Measurements from ENCODE around the gene PKP1.
A peak's percentile ranks its signal among the peaks of the same experiment; 100 is the strongest.

The PKP1 gene

GRCh38 chr1:201272799-201273198 is 10.5 kb upstream of the PKP1 start:
- H3K4me1 ChIP-seq (ENCODE audit: control insufficient read depth, insufficient read depth, low read length): peaks cover 40% of the 10 kb centered on the region

GRCh38 chr1:201274616-201275252 is 8.6 kb upstream of the PKP1 start:
- Histone ChIP-seq H3K9ac (ENCODE audit: low read depth, low read length) (peak overlapping the region; percentile 45), H3K9me3 (replicated peaks; ENCODE audit: low read length) (no peaks in the 10 kb centered on the region), H3K4me2 (ENCODE audit: low read length) (peak overlapping the region; percentile 60), H3K36me3 (ENCODE audit: insufficient read depth, low read length) (no peaks in the 10 kb centered on the region), H3K4me1 (ENCODE audit: control insufficient read depth, insufficient read depth, low read length) (peaks cover 22% of the 10 kb centered on the region), H3K27me3 (ENCODE audit: control insufficient read depth, insufficient read depth, low read length) (no peaks in the 10 kb centered on the region), H3K4me3 (ENCODE audit: low read length) (no peak overlapping the region)

More at GRCh38 chr1:201272799-201273198, 10.5 kb upstream of the PKP1 start:
- no peak overlapping the region for H3K4me2 ChIP-seq (ENCODE audit: low read length)
- H3K9me3 ChIP-seq (replicated peaks; ENCODE audit: low read length): no peaks in the 10 kb centered on the region
- H3K9ac ChIP-seq (ENCODE audit: low read depth, low read length): no peak overlapping the region
- H3K36me3 ChIP-seq (ENCODE audit: insufficient read depth, low read length): no peaks in the 10 kb centered on the region
- H3K4me3 ChIP-seq (ENCODE audit: low read length): no peak overlapping the region
- no peaks in the 10 kb centered on the region for H3K27me3 ChIP-seq (ENCODE audit: control insufficient read depth, insufficient read depth, low read length)

GRCh38 chr1:201275253-201275666 is 8.0 kb upstream of the PKP1 start:
- Histone ChIP-seq H3K9me3 (replicated peaks; ENCODE audit: low read length) (no peaks in the 10 kb centered on the region), H3K27me3 (ENCODE audit: control insufficient read depth, insufficient read depth, low read length) (no peaks in the 10 kb centered on the region), H3K4me3 (ENCODE audit: low read length) (peak overlapping the region; percentile 24), H3K9ac (ENCODE audit: low read depth, low read length) (peak overlapping the region; percentile 61), H3K4me1 (ENCODE audit: control insufficient read depth, insufficient read depth, low read length) (peaks cover 22% of the 10 kb centered on the region), H3K36me3 (ENCODE audit: insufficient read depth, low read length) (no peaks in the 10 kb centered on the region), H3K4me2 (ENCODE audit: low read length) (peak overlapping the region; percentile 60)

GRCh38 chr1:201276891-201277290 is 6.4 kb upstream of the PKP1 start:
- H3K9ac ChIP-seq (ENCODE audit: low read depth, low read length): no peak overlapping the region
- H3K4me1 ChIP-seq (ENCODE audit: control insufficient read depth, insufficient read depth, low read length): peaks cover 22% of the 10 kb centered on the region
- H3K9me3 ChIP-seq (replicated peaks; ENCODE audit: low read length): no peaks in the 10 kb centered on the region
- H3K4me3 ChIP-seq (ENCODE audit: low read length): no peak overlapping the region
- H3K4me2 ChIP-seq (ENCODE audit: low read length): no peak overlapping the region
- H3K36me3 ChIP-seq (ENCODE audit: insufficient read depth, low read length): no peaks in the 10 kb centered on the region
- H3K27me3 ChIP-seq (ENCODE audit: control insufficient read depth, insufficient read depth, low read length): no peaks in the 10 kb centered on the region

GRCh38 chr1:201277441-201277840 is 5.9 kb upstream of the PKP1 start:
- H3K36me3 ChIP-seq (ENCODE audit: insufficient read depth, low read length): no peaks in the 10 kb centered on the region
- no peak overlapping the region for H3K4me2 ChIP-seq (ENCODE audit: low read length)
- no peak overlapping the region for H3K9ac ChIP-seq (ENCODE audit: low read depth, low read length)
- no peaks in the 10 kb centered on the region for H3K27me3 ChIP-seq (ENCODE audit: control insufficient read depth, insufficient read depth, low read length)
- no peak overlapping the region for H3K4me3 ChIP-seq (ENCODE audit: low read length)
- H3K4me1 ChIP-seq (ENCODE audit: control insufficient read depth, insufficient read depth, low read length): peaks cover 22% of the 10 kb centered on the region
- H3K9me3 ChIP-seq (replicated peaks; ENCODE audit: low read length): no peaks in the 10 kb centered on the region

- no peak overlapping the region for H3K4me3 ChIP-seq (ENCODE audit: low read length)
- no peaks in the 10 kb centered on the region for H3K36me3 ChIP-seq (ENCODE audit: insufficient read depth, low read length)
- no peak overlapping the region for H3K4me2 ChIP-seq (ENCODE audit: low read length)
- H3K9me3 ChIP-seq (replicated peaks; ENCODE audit: low read length): no peaks in the 10 kb centered on the region
- H3K4me1 ChIP-seq (ENCODE audit: control insufficient read depth, insufficient read depth, low read length): peaks cover 32% of the 10 kb centered on the region
- no peak overlapping the region for H3K9ac ChIP-seq (ENCODE audit: low read depth, low read length)
- no peaks in the 10 kb centered on the region for H3K27me3 ChIP-seq (ENCODE audit: control insufficient read depth, insufficient read depth, low read length)
Measured at GRCh38 chr1:201279313-201279712, 4.0 kb upstream of the PKP1 start.

- Histone ChIP-seq H3K9me3 (replicated peaks; ENCODE audit: low read length) (no peaks in the 10 kb centered on the region), H3K4me2 (ENCODE audit: low read length) (no peak overlapping the region), H3K9ac (ENCODE audit: low read depth, low read length) (no peak overlapping the region), H3K4me3 (ENCODE audit: low read length) (no peak overlapping the region), H3K36me3 (ENCODE audit: insufficient read depth, low read length) (no peaks in the 10 kb centered on the region), H3K4me1 (ENCODE audit: control insufficient read depth, insufficient read depth, low read length) (peaks cover 16% of the 10 kb centered on the region), H3K27me3 (ENCODE audit: control insufficient read depth, insufficient read depth, low read length) (no peaks in the 10 kb centered on the region)
Measured at GRCh38 chr1:201280884-201281283, 2.4 kb upstream of the PKP1 start.

- H3K4me3 ChIP-seq (ENCODE audit: low read length): no peak overlapping the region
- no peaks in the 10 kb centered on the region for H3K9me3 ChIP-seq (replicated peaks; ENCODE audit: low read length)
- H3K9ac ChIP-seq (ENCODE audit: low read depth, low read length): no peak overlapping the region
- H3K4me2 ChIP-seq (ENCODE audit: low read length): no peak overlapping the region
- peaks cover 13% of the 10 kb centered on the region for H3K4me1 ChIP-seq (ENCODE audit: control insufficient read depth, insufficient read depth, low read length)
- no peaks in the 10 kb centered on the region for H3K27me3 ChIP-seq (ENCODE audit: control insufficient read depth, insufficient read depth, low read length)
- no peaks in the 10 kb centered on the region for H3K36me3 ChIP-seq (ENCODE audit: insufficient read depth, low read length)
Measured at GRCh38 chr1:201281573-201281972, 1.7 kb upstream of the PKP1 start.

GRCh38 chr1:201282216-201282615 is 1.1 kb upstream of the PKP1 start:
- Histone ChIP-seq H3K4me3 (ENCODE audit: low read length) (no peak overlapping the region), H3K9me3 (replicated peaks; ENCODE audit: low read length) (no peaks in the 10 kb centered on the region), H3K4me1 (ENCODE audit: control insufficient read depth, insufficient read depth, low read length) (peaks cover 13% of the 10 kb centered on the region), H3K27me3 (ENCODE audit: control insufficient read depth, insufficient read depth, low read length) (no peaks in the 10 kb centered on the region), H3K9ac (ENCODE audit: low read depth, low read length) (no peak overlapping the region), H3K4me2 (ENCODE audit: low read length) (no peak overlapping the region), H3K36me3 (ENCODE audit: insufficient read depth, low read length) (no peaks in the 10 kb centered on the region)

- peak overlapping the region; percentile 84 for H3K4me2 ChIP-seq (ENCODE audit: low read length)
- no peaks in the 10 kb centered on the region for H3K27me3 ChIP-seq (ENCODE audit: control insufficient read depth, insufficient read depth, low read length)
- no peaks in the 10 kb centered on the region for H3K9me3 ChIP-seq (replicated peaks; ENCODE audit: low read length)
- no peaks in the 10 kb centered on the region for H3K36me3 ChIP-seq (ENCODE audit: insufficient read depth, low read length)
- H3K4me1 ChIP-seq (ENCODE audit: control insufficient read depth, insufficient read depth, low read length): peaks cover 23% of the 10 kb centered on the region
- H3K4me3 ChIP-seq (ENCODE audit: low read length): peak overlapping the region; percentile 74
- peak overlapping the region; percentile 68 for H3K9ac ChIP-seq (ENCODE audit: low read depth, low read length)
Measured at GRCh38 chr1:201283836-201284553, 689 bp downstream of the PKP1 start.

- Histone ChIP-seq H3K9me3 (replicated peaks; ENCODE audit: low read length) (no peaks in the 10 kb centered on the region), H3K4me3 (ENCODE audit: low read length) (peak overlapping the region; percentile 74), H3K4me1 (ENCODE audit: control insufficient read depth, insufficient read depth, low read length) (peaks cover 23% of the 10 kb centered on the region), H3K9ac (ENCODE audit: low read depth, low read length) (peak overlapping the region; percentile 68), H3K36me3 (ENCODE audit: insufficient read depth, low read length) (no peaks in the 10 kb centered on the region), H3K27me3 (ENCODE audit: control insufficient read depth, insufficient read depth, low read length) (no peaks in the 10 kb centered on the region), H3K4me2 (ENCODE audit: low read length) (peak overlapping the region; percentile 84)
Measured at GRCh38 chr1:201284636-201285035, 1.3 kb downstream of the PKP1 start.

GRCh38 chr1:201285846-201286245 is 2.5 kb downstream of the PKP1 start:
- peaks cover 23% of the 10 kb centered on the region for H3K4me1 ChIP-seq (ENCODE audit: control insufficient read depth, insufficient read depth, low read length)
- no peaks in the 10 kb centered on the region for H3K36me3 ChIP-seq (ENCODE audit: insufficient read depth, low read length)
- peak overlapping the region; percentile 84 for H3K4me2 ChIP-seq (ENCODE audit: low read length)
- H3K27me3 ChIP-seq (ENCODE audit: control insufficient read depth, insufficient read depth, low read length): no peaks in the 10 kb centered on the region
- no peak overlapping the region for H3K4me3 ChIP-seq (ENCODE audit: low read length)
- no peaks in the 10 kb centered on the region for H3K9me3 ChIP-seq (replicated peaks; ENCODE audit: low read length)
- H3K9ac ChIP-seq (ENCODE audit: low read depth, low read length): no peak overlapping the region

Data from skeletal muscle satellite cell (primary cell).